Effector CD8-positive, alpha-beta T cell (primary cell): ENCODE results near the gene P3H1.

Source experiments
- DNase-seq: peaks from one replicate; lab custom pipeline; 2025; lab: John Stamatoyannopoulos, UW

P3H1 gene

DNA sequence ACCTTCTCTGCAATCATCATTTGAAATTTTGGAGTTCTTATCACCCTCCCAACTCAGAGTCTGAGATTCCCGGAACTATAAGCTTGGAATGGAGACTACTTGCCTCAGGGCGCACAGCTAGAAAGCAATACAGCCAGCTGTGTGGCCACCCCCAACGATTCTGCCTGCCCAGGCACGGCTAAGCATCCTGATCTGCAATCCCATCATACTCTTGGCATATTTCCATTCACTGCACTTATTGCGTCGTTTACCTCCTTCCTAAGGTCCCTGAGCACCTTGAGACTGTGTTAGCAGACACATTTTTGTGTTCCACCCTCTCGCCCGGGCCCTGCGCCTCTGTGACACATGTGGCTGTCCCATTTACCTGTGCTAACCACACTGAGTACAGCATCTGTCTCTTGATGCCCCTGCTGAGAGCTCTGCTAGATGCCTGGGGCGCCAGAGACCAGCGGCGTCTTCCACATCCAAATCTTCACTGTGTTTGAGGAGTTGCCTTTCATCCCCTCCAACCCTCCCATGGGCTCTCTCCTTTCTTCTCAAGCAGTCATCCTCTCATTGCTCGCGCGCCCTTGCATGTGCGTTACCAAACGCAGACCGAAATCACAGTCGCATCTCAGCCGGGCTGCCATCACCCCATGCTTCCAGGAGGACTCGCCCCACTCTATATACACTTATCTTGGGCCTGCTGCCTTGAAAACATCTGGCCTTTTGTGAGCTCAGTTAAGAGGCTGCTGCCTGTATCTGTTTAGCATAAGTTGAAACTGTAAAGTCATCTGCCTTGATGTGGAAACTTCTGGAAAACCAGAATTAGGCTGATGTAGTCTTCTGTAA is 23.3 kb downstream of the P3H1 start:
- DNase-seq = no peak

DNA sequence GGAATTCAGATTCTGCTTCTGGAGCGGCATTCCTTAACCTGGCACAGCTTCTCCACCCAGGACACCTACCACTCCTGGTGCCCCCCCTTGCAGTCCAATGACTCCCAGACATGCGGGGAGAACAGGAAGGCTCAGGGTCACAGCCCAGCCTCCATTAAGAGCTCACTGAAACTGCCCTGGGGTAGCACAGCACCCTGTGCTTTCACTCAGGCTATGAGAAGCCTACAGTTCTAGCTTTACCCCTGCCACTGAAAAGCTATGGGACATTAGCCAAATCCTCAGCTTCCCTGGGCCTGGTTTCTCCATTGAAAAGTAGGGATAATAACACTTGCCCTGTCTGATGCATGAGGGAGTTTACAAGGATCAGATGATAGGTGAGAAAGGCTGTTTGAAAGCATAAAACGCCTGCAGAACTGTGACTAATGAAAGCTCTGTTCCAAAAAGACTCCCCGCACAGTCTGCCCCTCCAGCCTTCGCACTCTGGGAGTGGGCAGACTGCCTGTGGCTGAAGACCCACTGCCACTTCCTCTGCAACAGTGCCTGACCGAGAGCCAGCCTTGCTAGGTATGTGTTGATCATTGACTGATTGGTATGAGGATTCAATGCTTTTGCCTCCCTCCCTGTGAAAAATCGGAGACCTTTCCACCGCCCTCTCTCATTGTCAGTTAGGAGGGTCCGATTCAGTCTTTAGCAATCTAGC is 24.1 kb downstream of the P3H1 start:
- no peak for DNase-seq

DNA sequence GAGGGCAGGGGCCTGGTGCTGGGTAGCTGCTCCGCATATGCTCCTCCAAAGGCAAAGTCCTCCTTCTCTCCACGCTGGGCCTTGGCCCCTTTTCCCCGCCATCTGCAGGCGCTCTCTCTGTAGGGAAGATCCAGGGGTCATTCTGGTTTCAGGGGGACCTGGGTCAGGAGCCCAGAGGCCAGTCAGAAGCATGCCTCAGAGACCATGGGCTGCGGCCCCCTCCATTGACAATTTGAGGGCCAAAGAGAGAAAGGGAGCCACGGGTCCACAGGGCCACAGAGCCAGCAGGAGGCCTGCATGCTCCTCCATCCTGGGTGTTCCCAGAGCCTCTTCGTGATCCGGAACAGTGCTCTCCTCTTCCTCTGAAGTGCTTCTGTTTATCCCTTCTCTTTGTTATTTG is 24.7 kb downstream of the P3H1 start:
- no peak for DNase-seq

DNA sequence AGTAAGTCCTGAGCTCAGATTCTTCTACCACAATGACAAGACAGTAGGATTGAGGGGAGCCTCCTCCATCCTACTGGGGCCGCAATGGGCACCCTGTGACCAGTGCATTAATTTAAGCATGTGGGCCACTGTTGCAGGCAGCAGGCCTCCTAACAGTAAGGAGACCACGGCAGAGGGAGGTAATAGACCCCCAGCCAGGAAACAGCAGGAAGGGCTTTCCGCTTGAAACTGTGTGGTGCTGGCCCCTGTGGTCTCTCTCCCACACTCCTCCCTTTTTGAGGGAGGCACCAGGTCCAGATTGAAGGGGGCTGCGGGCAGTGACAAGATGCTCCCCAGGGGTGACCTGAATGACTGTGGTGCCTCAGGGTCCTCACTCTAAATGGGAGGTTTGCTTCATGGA is 25.1 kb downstream of the P3H1 start:
- DNase-seq = no peak

DNA sequence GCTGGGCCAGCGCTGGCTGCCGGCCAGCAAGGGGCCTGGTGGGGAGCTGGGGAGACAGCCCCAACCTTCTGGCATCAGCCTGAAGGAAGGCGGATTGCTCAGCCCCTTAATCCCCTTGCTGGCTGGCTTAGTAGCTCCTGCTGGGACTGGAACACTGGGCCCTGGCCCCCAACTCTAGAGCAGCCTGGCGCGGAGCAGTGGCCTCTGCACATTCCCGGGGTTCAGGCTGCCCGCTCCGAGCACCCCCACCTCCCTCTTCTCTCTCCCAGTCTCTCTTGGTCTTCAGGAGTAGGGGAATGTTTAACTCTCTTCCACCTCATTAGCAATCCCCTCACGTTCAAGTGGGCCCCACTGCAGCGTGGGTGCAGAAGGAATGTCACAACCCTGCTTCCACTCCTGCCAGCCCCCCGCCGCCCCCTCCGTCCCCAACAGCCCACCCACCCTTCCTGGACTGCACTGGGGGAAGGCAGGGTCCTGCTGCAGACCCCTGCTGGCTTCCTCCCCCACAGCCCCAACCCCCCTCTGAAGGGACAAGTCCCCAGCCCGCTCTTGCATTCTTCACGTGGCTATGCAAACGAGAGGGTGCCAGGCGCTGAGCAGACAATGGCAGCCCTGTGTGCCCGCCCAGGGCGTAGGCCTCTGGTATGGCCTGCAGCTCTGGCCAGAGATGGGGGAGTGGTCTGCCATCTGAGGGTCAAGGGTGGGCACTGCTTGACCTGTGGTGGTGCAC is 25.8 kb downstream of the P3H1 start:
- no peak for DNase-seq

DNA sequence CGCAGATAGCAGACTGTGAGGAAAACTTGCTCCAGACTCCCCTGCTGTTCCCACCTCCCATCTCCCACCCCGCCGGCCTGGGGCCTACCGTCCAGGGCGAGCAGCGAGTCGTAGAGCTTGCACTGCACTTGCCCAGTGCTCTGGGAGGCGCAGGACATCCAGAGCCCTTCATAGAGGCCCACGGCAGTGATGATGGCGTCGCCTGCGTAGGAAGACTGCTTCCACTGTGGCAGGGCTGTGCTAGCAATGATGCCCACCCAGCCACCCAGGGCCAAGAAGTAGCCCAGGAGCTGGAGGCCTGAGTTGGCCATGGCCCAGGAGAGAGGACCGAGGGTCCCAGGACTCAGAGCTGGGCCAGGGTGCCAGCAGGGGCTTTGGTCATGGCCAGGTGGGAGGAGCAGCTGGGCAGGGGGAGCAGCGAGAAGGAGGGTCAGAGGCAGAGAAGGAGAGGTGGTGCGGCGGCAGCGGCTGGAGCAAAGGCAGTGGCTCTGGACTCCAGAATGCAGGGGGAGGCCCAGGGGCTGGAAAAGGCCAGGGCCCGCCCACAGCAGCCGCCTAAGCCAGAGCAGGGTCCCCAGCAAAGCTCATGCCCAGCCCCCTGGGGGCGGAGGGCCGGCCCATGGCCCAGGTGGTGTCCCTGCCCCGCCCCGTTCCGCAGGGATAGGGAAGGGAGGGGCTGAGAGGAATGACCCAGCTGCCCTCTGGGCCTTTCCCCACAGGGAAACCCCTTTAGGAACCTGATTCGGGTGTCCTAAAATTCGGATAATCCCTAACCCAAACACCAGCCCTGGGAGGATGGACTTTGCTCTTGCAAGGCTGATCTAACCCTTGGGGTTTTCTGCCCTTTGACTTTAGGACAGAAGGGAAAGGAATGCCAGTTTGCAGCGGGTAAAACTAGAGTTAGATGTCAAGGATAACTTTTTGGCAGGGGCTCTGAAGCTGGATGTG is 26.8 kb downstream of the P3H1 start, which contains the start of gene CLDN19:
CLDN19 (minus strand) TSS at position 484 of the 948 bp plus-strand sequence; CDS start at position 311, 173 bp downstream.
- DNase-seq = no peak

DNA sequence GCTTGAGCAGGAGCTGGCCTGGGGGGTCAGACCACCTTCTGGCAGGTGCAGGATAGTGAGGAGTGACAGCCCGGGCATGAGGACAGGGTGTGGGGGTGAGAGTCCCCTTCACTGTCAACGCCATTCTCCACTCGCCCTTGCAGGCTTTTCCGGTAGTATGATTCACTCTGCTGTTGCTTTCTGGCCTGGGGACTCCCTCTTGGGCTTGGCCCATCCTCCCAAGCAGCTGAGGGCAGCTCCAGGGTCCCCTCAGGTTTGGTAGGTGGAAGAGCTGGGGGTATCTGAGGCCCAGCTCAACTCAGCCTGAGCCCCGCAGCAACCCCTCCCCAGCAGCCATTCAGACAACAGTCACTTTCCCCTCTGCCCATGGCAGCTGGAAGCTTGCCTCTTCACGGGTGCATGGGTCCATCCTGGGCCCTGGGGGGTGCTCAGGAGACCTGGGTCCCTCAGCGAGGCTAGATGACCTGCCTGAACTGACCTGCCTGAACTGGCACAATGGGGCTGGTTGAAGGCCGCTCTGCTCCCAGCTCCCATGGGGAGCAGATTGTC is 28.1 kb downstream of the P3H1 start:
- DNase-seq = no peak

DNA sequence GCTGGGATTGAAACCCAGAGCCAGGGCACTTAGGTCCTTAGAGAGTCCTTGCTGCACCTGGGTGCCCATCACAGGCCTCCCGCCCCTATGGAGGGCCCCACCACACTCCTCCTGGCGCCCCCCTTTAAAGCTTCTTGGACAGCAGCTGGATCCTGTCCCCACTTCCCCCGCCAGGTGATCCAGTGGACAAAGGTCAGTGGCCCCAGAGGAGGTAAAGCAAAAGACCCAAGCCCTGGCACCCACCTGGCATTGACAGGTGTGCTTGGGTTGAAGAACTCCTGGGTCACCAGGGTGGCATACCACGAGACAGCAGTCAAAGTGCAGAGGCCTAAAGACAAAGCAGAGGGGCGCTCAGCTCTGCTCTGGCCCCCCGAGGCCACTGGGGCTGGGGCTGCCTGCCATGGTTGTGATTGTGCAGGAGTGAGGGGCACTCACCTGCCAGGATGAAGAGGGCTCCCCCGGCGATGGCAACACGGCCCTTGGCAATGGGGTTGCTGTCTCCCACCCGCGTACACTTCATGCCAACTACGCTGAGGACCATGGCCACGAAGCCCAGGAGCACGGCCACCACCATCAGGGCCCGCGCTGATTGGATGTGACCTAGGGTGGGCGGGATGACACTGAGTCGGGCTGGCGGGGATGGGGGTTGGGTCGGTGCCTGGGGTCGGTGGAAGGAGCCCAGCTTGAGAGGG is 28.7 kb downstream of the P3H1 start:
- no peak for DNase-seq

DNA sequence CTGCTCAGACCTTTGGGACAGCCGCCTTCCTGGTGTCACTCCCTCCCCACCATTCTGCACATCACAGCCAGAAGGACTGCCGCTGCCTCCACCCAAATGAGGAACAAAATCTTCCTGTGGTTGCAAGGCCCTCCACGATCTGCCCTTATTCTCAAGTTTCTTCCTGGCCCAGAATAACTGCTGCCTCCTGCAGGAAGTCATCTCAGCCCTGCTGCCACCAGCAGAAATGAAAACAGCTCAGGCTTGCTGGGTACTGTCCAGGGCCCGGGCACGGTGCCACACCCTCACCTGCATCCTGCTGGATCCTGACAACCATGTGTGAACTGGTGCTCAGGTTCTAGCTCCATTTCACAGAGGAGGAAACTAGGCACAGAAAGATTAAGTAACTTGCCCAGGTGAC is 29.6 kb downstream of the P3H1 start:
- DNase-seq = no peak

DNA sequence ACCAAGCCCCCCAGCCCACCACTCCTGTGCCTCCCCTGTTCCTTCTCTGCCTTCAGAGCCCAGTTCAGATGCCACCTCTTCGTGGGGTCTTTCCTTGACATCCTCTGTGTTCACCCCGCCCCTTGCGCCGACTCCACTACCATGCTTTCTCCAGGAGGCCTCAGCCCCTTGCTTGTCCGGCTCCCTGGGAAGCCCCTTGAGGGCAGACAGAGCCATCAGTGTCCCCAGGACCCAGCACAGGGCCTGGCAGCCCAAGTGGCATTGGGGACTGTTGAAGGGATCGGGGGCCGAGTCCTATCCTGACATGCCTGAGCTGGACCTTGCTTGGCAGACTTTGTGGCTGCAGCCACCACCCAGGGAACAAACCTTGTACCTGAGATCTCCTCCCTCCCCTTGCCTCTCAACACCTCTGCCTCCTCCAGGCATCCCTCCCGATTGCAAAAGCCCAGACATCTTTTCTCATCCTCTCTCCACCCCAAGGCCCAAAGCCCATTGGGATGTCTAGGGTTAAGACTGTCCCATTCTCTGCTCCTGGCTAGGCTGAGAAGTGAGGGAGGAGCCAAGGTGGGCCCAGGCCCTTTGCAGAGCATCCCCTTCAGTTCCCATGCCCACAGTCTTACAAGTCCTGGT is 30.1 kb downstream of the P3H1 start:
- no peak for DNase-seq

DNA sequence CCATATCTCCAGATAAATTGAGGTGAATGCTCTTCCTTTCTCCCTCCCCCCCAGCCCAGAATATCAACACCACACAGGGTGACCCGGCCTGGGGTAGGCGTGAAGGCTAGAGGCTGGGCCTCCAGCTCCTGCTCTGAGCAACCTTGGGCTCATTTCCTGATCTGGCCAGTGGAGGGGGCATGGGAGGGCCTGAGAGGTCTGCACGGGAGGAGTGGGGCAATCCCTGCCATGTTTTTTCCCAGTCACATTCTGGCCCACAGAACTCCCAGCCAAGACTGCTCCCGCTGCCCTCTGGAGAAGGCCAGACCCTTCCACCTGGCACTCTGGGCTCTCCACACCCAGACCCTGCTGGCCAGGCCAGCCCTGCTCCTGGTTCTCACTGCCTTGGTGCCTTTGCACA is 30.7 kb downstream of the P3H1 start:
- no peak for DNase-seq

DNA sequence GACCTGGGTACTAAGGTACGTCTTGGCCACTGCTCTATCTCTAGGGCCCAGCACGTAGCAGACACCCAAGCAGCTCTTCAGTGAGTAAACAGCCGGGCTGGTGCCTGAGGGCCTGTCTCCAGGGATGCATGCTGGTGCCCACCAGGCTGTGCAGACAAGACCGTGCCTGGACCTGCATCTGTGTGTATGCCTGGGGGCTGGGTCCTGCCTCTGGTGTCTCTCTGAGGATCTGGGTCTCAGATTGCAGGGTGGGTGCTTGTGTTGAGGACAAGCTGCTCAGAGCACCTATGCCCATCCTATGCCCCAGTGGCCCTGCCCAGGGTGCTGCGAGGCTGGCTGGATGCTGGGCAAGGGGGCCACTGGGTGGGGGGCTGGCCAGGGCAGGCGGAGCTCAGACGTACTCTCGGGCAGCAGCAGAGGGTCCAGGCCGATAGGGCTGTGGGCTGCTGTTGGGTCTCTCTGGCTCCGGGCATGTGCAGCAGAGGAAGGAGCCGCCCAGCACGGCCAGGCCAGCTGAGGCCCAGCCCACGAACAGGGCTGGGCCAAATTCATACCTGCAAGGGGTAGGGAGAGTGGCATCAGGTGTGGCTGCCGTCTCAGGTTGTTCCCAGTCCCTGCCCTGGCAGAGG is 31.2 kb downstream of the P3H1 start:
- no peak for DNase-seq

DNA sequence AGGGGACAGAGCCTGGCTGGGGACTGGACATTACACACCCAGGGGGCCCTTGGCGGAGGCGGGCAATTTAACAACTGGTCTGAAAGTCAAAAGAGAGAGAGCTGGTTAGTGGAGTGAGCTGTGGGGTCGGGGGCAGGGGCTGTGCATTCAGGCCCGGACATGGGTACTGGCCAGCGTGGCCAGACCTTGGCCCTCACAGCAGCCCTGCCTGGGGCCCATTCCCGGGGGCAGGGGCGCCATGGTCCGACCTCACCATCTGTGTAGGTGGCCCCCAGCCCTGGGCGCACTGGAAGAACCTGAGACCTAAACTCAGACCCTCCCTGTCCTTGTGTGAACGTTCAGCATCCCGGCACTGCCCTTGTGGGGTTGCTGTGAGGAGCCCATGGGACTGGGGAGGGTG is 31.8 kb downstream of the P3H1 start:
- no peak for DNase-seq

DNA sequence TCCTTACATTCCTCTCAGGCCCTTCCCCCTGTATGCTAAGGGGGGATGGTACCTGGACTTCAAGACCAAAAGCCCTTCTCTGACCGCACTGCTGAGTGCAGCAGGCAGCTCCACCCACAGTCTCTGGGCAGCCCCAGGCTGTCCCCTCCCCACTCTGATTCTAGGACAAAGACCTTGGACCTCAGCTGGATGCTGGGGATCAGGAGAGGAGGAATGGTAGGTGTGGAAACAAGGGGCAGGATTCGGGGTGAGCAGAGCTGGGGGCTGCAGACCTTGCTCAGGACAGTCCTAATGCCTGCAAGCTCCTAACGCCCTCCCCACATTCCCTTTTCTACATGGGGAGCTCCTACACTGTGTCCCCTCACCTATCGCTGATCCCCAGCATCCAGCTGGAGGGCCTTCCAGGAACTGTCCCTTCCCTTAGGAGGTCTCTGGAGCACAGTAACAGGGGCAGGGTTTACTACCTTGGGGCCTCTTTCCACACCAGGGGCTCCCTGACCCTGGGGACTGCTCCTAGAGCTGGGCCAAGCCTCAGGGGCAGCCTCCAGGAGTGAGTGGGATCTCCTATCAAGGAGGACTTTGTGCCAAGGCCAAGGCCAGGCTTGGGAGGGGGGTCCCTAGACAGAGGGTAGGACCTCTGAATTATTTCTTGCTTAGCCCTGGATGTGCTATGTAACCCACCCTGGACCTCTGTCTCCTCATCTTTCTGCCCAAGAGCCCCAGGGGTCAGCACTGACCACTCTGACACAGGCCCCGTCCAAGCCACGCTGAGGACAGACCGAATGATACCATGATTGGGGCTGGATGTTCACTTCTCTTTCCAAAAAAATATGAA is 32.4 kb downstream of the P3H1 start:
- no peak for DNase-seq

DNA sequence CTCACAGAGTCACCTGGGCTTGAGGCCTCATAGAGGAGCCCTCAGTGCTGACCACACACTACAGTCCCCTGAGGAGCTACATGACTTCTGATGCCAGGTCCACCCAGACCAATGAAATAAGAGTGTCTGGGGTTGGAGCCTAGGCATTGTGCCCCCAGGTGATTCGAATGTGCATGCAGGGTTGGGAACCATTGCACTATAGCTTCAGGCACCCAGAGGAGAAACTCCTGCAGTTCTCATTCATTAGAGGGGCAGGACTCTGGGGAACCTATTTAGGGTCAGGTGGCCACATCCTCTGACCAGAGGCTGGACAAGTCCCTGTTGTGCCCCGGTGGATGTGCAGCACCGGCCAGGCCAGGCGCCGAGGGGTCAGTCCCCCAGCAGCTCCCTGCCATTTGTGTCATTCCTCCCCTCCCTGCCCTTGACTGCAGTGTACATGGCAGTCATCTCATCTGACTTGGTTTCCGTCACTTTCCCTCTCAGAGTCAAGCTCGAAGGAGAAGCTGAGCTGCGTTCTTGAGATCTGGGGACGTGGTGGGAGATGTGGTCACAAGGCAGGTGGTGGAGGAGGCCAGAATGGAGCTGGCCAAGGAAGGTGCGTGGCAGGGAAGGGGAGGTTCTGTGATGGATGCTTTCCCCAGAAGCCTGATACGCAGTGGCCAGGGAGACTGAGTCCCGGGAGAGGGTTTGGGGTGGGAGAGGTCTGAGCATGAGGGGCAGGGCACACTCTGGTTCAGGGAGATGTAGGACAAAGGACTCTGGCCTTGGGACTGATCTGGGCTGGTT is 33.2 kb downstream of the P3H1 start:
- DNase-seq = no peak

DNA sequence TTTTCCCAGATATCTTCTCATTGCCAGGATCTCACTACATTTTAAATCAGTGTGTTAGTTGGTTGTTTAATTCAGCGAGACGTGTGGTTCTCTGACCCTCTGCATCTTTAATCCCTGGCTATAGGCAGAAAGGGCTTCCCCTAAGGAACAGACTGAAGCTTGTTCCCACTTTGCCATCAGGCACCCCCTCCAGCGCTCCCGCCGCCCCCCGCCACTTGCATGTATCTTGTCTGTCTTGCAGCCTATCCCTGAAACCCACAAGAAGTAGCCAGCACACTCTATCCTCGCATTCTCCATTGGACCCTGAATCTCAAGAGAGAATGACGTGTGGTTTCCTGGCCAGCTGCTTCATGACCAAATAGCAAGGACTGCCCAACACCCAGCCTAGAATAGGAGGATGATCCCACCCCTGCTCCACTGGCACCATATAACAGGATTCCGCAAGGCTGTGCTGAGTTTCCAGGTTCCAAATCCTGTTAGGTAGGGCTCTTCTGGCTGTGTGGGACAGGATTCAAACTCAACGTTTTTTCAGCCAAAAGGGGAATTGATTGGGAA is 34.6 kb downstream of the P3H1 start:
- DNase-seq = no peak

DNA sequence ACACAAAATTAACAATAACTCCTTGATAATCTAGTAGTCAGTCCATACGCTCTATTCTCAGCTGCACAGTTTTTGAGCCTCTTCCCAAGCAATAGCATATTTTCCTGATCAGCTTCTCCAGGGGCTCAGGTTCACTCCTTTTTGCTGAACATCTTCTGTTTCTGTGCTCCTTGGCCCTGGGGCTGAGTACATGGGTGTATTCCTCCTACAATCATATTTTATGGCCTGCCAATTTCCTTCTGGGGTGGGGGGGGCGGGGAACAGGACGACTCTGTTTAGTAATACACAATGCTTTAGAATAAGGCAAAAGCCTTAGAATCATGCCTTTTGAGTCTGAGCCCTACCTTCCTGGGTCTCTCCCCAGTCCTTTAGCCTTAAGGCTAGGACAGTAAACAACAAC is 35.2 kb downstream of the P3H1 start:
- DNase-seq = no peak

DNA sequence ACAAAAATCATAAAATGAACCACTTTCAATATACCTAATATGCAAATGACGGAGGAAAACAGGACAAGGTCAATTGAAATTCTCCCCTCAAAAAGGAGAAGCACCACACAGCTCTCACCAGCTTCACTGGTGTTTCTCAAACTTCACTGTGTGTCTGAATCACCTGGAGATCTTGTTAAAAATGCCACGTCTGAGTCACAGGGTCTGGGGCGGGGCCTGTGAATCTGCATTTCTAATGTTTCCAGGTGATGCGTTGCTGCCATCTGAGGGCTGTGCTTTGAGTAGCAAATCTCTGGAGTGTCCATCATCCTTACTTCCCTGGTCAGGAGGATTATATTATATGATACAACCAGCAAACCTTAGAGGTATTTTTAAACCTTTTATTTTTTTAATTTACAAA is 35.8 kb downstream of the P3H1 start:
- no peak for DNase-seq
